PC-9 (cell line): ENCODE measurements around the gene PAK3. TPM values are rescaled to one million over a fixed set of nuclear protein-coding genes. Genes with fewer than 3 reads are reported as not detected.

ENCODE experiments used
- BruUV-seq: library from RNA; stranded (reverse); fragments of 400-500 nt; replicated peaks from 2 replicates; lab custom pipeline; 2021; lab: Mats Ljungman, UMichigan
- CTCF ChIA-PET: fragments of 300-600 bp; sonication (Branson Sonifier 250); formaldehyde crosslinking; loops from one replicate; lab custom pipeline; 2022; ENCODE audit warnings: antibody characterized with exemption; lab: Charles Lee
- POLR2A ChIA-PET: fragments of 300-600 bp; sonication (Branson Sonifier 250); formaldehyde crosslinking; loops from one replicate; lab custom pipeline; 2022; ENCODE audit warnings: antibody characterized with exemption; ENCODE audit not compliant: unreplicated experiment; lab: Charles Lee
- DNase-seq, 2 experiments: peaks; one replicate each; pipeline versions ENCODE4 v3.0.0 to v3.0.0-alpha.2; 2015 to 2022; ENCODE audit warnings: mixed read lengths in 1 of 2
- H2AFZ ChIP-seq: fragments of 200-600 bp; sonication (generic); 2 replicates; pipeline ENCODE4 v1.8.1; 2017; ENCODE audit warnings: antibody characterized with exemption
- H3F3A ChIP-seq: fragments of 200-600 bp; sonication (generic); 2 replicates; pipeline ENCODE4 v1.8.1; 2017; ENCODE audit warnings: antibody characterized with exemption, mild to moderate bottlenecking, low read depth; ENCODE audit not compliant: insufficient read depth
- H3K27ac ChIP-seq: fragments of 200-600 bp; sonication (generic); 2 replicates; pipeline ENCODE4 v1.6.1; 2016; ENCODE audit warnings: mixed run types
- H3K27me3 ChIP-seq: fragments of 200-600 bp; sonication (generic); 2 replicates; pipeline ENCODE4 v1.6.1; 2016; ENCODE audit warnings: low read depth, mixed run types; ENCODE audit not compliant: insufficient read depth
- H3K36me3 ChIP-seq: fragments of 200-600 bp; sonication (generic); 2 replicates; pipeline ENCODE4 v1.6.1; 2016; ENCODE audit warnings: low read depth, mixed run types
- H3K4me1 ChIP-seq: fragments of 200-600 bp; sonication (generic); replicated peaks from 2 replicates; pipeline ENCODE4 v1.6.1; 2016; ENCODE audit warnings: mixed run types; ENCODE audit not compliant: insufficient read depth
- H3K4me2 ChIP-seq: fragments of 200-600 bp; sonication (generic); 2 replicates; pipeline ENCODE4 v1.6.1; 2017; ENCODE audit warnings: mixed run types
- H3K4me3 ChIP-seq: fragments of 200-600 bp; sonication (generic); 2 replicates; pipeline ENCODE4 v1.6.1; 2016; ENCODE audit warnings: mixed run types
- H3K79me2 ChIP-seq: fragments of 200-600 bp; sonication (generic); 2 replicates; pipeline ENCODE4 v1.6.1; 2017; ENCODE audit warnings: low read depth, mixed run types
- H3K9me2 ChIP-seq: fragments of 200-600 bp; sonication (generic); 2 replicates; pipeline ENCODE4 v1.8.1; 2017; ENCODE audit warnings: mild to moderate bottlenecking; ENCODE audit not compliant: insufficient read depth
- H3K9me3 ChIP-seq: fragments of 200-600 bp; sonication (generic); 2 replicates; pipeline ENCODE4 v1.8.1; 2016; ENCODE audit warnings: low read depth; ENCODE audit not compliant: insufficient read depth
- H4K20me1 ChIP-seq: fragments of 200-600 bp; sonication (generic); 2 replicates; pipeline ENCODE4 v1.8.1; 2017; ENCODE audit not compliant: insufficient read depth
- CTCF ChIP-seq: fragments of 200-600 bp; sonication (generic); conservative IDR thresholded peaks from 2 replicates; pipeline ENCODE4 v1.6.1; 2017; ENCODE audit warnings: mixed run types, antibody characterized with exemption, mild to moderate bottlenecking, moderate library complexity
- EZH2 ChIP-seq: fragments of 200-600 bp; sonication (generic); IDR thresholded peaks from 2 replicates; pipeline ENCODE4 v1.8.0; 2017; ENCODE audit warnings: antibody characterized with exemption, low read depth
- intact Hi-C: fragments of 100-400 bp; cut with micrococcal nuclease; formaldehyde crosslinking; loops from one replicate; pipeline ENCODE4 v1.10.0; 2022; ENCODE audit not compliant: unreplicated experiment
- total RNA-seq: library from RNA; stranded (reverse); gene quantifications from 2 replicates; pipeline ENCODE4 v1.2.3, GENCODE V29; 2021

PAK3 gene
- total RNA-seq, 1 experiment from 2014 or later = not detected

GRCh38 chrX:111168314-111168713 is 72.3 kb downstream of the PAK3 start:
- no peak overlapping the region for H3K27ac ChIP-seq
- ChIA-PET CTCF (no interaction called here), POLR2A (no interaction called here)
- no peaks in the 10 kb centered on the region for H3K9me2 ChIP-seq
- no peak for DNase-seq
- H3K4me2 ChIP-seq = no peak overlapping the region
- H3F3A ChIP-seq = no peaks in the 10 kb centered on the region
- no peaks in the 10 kb centered on the region for H3K27me3 ChIP-seq
- no peak overlapping the region for H2AFZ ChIP-seq
- no peaks in the 10 kb centered on the region for H3K79me2 ChIP-seq
- H4K20me1 ChIP-seq = no peaks in the 10 kb centered on the region
- TF ChIP-seq CTCF (no peak; the same call in 1 of the 2 replicates), EZH2 (no peak)
- no peaks in the 10 kb centered on the region for H3K4me1 ChIP-seq
- no TSS peak for BruUV-seq
- H3K9me3 ChIP-seq = no peaks in the 10 kb centered on the region
- H3K36me3 ChIP-seq = no peaks in the 10 kb centered on the region
- intact Hi-C loops = no loop called here
- H3K4me3 ChIP-seq = no peak overlapping the region

GRCh38 chrX:111169141-111169540 is 73.2 kb downstream of the PAK3 start:
- Histone ChIP-seq H3K9me3 (no peaks in the 10 kb centered on the region), H3K27ac (no peak overlapping the region), H3K4me1 (no peaks in the 10 kb centered on the region), H3K36me3 (no peaks in the 10 kb centered on the region), H3K79me2 (no peaks in the 10 kb centered on the region), H2AFZ (no peak overlapping the region), H3K4me3 (no peak overlapping the region), H3K4me2 (no peak overlapping the region), H3F3A (no peaks in the 10 kb centered on the region), H4K20me1 (no peaks in the 10 kb centered on the region), H3K27me3 (no peaks in the 10 kb centered on the region), H3K9me2 (no peaks in the 10 kb centered on the region)
- ChIA-PET CTCF (no interaction called here), POLR2A (no interaction called here)
- intact Hi-C loops = no loop called here
- no peak for DNase-seq
- TF ChIP-seq CTCF = no peak
- no peak for TF ChIP-seq EZH2
- BruUV-seq = no TSS peak

GRCh38 chrX:111170017-111170416 is 74.0 kb downstream of the PAK3 start:
- TF ChIP-seq CTCF = no peak
- TF ChIP-seq EZH2 = no peak
- Histone ChIP-seq H3K36me3 (no peaks in the 10 kb centered on the region), H3K4me3 (no peak overlapping the region), H3K27me3 (no peaks in the 10 kb centered on the region), H3F3A (no peaks in the 10 kb centered on the region), H3K4me2 (no peak overlapping the region), H3K9me2 (no peaks in the 10 kb centered on the region), H2AFZ (no peak overlapping the region), H3K9me3 (no peaks in the 10 kb centered on the region), H3K4me1 (no peaks in the 10 kb centered on the region), H3K79me2 (no peaks in the 10 kb centered on the region), H4K20me1 (no peaks in the 10 kb centered on the region), H3K27ac (no peak overlapping the region)
- intact Hi-C loops = no loop called here
- ChIA-PET CTCF (no interaction called here), POLR2A (no interaction called here)
- no TSS peak for BruUV-seq
- no peak for DNase-seq
